ENCODE data around the gene CCDC148.
"Not testable (repeated sequence)": the region's sequence is repeated elsewhere in the genome, so short reads cannot be mapped to it uniquely, and the experiment has no call there.

Gene CCDC148

GRCh38 chr2:158317642-158318041 is 138.9 kb downstream of the CCDC148 start:
- no peak for TF ChIP-seq CTCF (IDR thresholded peaks at IDR 0.05; ENCODE audit: low read depth, low read length, missing control alignments)

GRCh38 chr2:158315803-158316414 is 140.6 kb downstream of the CCDC148 start:
- no peak for DNase-seq
- H3K27ac ChIP-seq, result no peak overlapping the region
- in situ Hi-C loops (cut with HindIII; ENCODE audit: low pct_ligation_motif_present, low sequenced_read_pairs), result no loop called here
- no peak overlapping the region for H3K4me3 ChIP-seq (ENCODE audit: low read depth, low read length)
- H3K27me3 ChIP-seq (replicated peaks), result no peaks in the 10 kb centered on the region
- TF ChIP-seq CTCF (IDR thresholded peaks at IDR 0.05; ENCODE audit: low read depth, low read length, missing control alignments), result no peak
- H3K36me3 ChIP-seq (replicated peaks), result no peaks in the 10 kb centered on the region

More at GRCh38 chr2:158317642-158318041, 138.9 kb downstream of the CCDC148 start:
- H3K4me3 ChIP-seq (ENCODE audit: low read depth, low read length), result no peak overlapping the region
- in situ Hi-C loops (cut with HindIII; ENCODE audit: low pct_ligation_motif_present, low sequenced_read_pairs), result no loop called here
- DNase-seq, result no peak
- H3K27me3 ChIP-seq (replicated peaks), result no peaks in the 10 kb centered on the region
- no peak overlapping the region for H3K27ac ChIP-seq
- H3K36me3 ChIP-seq (replicated peaks), result no peaks in the 10 kb centered on the region

DNA sequence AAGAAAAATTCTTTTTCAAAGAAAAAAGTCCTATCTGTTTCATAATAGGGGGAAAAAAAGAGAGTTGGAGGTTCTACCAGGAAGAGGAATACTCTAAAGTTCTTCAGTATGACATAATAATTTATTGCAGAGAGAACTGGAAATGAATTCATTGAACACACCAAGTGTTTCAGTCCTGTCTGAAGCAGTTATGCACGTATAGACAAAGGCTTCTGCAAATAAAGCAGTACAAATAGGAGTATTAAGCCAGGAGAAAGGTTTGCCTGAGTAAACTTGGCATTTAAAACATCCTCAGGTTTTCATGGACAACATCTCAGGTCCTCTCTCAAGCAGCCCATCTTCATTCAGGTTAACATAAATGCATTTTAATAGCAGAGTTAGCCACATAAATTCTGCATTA is 141.6 kb downstream of the CCDC148 start:
- Histone ChIP-seq H3K27ac (no peak overlapping the region), H3K4me3 (ENCODE audit: low read depth, low read length) (no peak overlapping the region), H3K27me3 (replicated peaks) (no peaks in the 10 kb centered on the region), H3K36me3 (replicated peaks) (no peaks in the 10 kb centered on the region)
- TF ChIP-seq CTCF (IDR thresholded peaks at IDR 0.05; ENCODE audit: low read depth, low read length, missing control alignments), result no peak
- DNase-seq, result no peak
- in situ Hi-C loops (cut with HindIII; ENCODE audit: low pct_ligation_motif_present, low sequenced_read_pairs), result no loop called here

DNA sequence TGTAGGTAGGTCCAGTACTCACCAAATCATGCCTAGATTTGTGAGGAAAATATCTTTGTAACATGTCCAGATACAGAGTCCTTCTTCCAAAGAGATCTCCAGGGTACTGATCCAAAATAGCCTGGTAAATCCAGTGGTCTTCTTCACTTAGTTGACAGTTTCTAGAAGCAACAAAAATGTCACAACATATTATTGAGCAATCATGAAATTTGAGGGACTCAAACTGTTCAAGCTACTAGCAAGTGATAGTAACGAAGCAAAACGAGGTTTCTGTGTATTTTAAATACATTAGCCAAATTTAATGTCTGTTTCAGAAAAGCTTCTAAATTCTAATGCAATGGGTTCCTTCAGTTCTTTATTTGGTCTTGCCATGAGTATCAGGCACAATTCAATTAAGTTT is 142.8 kb downstream of the CCDC148 start:
- Histone ChIP-seq H3K36me3 (replicated peaks) (no peaks in the 10 kb centered on the region), H3K27ac (no peak overlapping the region), H3K27me3 (replicated peaks) (no peaks in the 10 kb centered on the region), H3K4me3 (ENCODE audit: low read depth, low read length) (no peak overlapping the region)
- TF ChIP-seq CTCF (IDR thresholded peaks at IDR 0.05; ENCODE audit: low read depth, low read length, missing control alignments), result no peak
- no peak for DNase-seq
- in situ Hi-C loops (cut with HindIII; ENCODE audit: low pct_ligation_motif_present, low sequenced_read_pairs), result no loop called here

DNA sequence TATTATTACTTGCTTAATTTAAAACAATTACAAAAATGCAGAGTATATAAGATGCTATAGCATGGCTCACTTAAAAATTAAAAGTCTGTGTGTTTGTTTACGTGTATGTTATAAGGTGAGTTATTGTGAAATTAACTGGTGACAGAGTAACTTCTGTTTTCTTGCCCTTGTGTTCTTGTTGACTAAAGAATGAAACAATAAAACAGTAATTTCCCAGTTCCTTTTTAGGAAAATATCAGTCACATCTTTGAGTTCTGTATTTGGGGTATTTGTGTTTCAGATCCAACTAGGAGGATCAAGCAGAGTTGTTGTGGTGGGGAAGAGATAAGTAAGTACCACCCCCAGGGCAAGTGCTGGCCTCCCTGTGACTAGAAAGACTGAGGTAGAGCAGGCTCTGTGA is 143.6 kb downstream of the CCDC148 start:
- no peak for TF ChIP-seq CTCF (IDR thresholded peaks at IDR 0.05; ENCODE audit: low read depth, low read length, missing control alignments)
- in situ Hi-C loops (cut with HindIII; ENCODE audit: low pct_ligation_motif_present, low sequenced_read_pairs), result no loop called here
- Histone ChIP-seq H3K27ac (no peak overlapping the region), H3K4me3 (ENCODE audit: low read depth, low read length) (no peak overlapping the region), H3K36me3 (replicated peaks) (no peaks in the 10 kb centered on the region), H3K27me3 (replicated peaks) (no peaks in the 10 kb centered on the region)
- DNase-seq, result no peak

- H3K27me3 ChIP-seq (replicated peaks); H3K36me3 ChIP-seq (replicated peaks); in situ Hi-C loops (cut with HindIII; ENCODE audit: low pct_ligation_motif_present, low sequenced_read_pairs); DNase-seq; H3K4me3 ChIP-seq (ENCODE audit: low read depth, low read length); H3K27ac ChIP-seq: not testable (repeated sequence)
Observed at GRCh38 chr2:158310407-158310806, 146.1 kb downstream of the CCDC148 start.
